ENCODE measurements around the gene SUV39H1.
A peak's percentile ranks its signal among the peaks of the same experiment; 100 is the strongest.

The SUV39H1 gene

GRCh38 chrX:48714573-48714972 is 18.0 kb downstream of the SUV39H1 start:
- no peak for DNase-seq (ENCODE audit: low read depth)

DNA sequence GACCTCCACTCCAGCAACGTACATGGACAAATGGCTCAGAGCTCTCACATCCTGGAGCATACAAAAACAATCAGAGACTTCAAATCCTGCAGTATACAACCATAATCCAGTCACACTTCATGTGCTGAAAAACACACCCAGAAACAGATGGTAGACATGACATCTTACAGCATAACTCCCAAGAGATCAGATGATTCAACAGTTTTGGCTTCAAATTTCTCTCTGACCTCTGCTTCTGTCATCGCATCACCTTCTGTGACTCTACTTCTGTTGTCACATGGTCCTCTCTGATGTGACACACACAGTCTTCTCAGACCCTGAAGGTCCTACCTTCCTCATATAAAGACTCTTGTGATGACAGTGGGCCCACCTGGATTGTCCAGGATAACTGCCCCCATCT is 18.5 kb downstream of the SUV39H1 start:
- DNase-seq (ENCODE audit: low read depth) = no peak

- no peak for DNase-seq (ENCODE audit: low read depth)
Measured at GRCh38 chrX:48715876-48716502, 19.5 kb downstream of the SUV39H1 start.

GRCh38 chrX:48719958-48720357 is 23.4 kb downstream of the SUV39H1 start:
- DNase-seq (ENCODE audit: low read depth) = no peak

DNA sequence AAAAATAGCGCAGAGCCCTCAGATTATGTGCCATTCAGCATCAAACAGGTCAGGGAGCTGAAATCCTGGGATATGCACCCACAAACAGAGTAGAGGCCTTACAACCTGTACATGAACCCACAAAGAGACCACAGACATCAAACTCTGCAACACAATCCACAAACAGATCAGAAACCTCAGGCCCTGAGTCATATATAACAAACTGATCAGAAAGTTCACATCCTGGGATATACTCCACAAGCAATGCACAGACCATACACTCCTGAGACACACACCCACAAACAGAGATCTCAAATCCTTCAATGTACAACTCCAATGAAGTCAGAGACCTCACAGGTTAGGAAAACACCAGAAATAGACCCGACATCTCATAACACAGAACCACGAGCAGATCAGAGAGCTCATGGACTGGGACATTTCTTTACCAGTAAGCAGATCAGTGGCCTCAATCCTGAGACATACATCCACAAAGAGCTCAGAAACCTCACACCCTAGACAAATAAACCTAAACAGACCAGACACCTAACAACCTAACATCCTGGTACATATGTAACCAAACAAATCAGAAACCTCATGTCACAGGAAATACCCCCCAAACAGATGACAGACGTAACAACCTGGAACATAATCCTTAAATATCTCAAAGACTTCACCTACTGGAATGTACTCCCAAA is 24.2 kb downstream of the SUV39H1 start:
- DNase-seq (ENCODE audit: low read depth) = no peak

DNA sequence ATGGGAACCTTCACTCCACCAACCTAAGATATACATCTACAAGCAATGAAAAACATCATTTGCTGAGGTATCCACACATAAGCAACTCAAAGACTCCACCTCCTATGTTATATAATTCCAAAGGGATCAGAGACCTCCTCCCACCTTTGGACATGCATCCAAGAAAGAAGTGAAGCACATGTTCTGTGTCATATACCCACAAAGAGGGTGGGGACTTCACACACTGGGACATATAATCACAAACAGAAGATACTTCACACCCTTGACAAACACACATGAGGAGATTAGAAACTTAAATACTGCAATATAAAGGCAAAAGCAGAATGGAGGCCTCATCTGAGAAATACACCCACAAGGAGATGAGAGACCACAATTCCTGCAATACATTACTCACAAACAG is 25.4 kb downstream of the SUV39H1 start:
- DNase-seq (ENCODE audit: low read depth) = no peak

DNA sequence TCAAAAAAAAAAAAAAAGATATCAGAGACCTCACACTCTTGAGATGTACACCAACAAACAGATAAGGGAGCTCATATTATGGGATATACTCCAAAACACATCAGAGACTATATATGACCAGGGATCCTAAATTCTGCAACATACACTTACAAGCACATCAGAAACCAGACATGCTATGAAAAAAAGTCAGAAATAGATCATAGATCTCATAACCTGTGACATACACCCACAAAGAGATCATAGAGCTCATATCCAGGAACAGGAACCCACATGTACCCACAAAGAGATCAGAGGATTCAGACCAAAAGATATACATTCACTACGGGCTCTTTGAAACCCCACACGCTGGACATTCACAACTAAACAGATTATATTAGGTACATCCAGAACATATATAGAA is 30.1 kb downstream of the SUV39H1 start:
- no peak for DNase-seq (ENCODE audit: low read depth)

GRCh38 chrX:48728653-48729052 is 32.1 kb downstream of the SUV39H1 start:
- DNase-seq (ENCODE audit: low read depth) = no peak

GRCh38 chrX:48736303-48736702 is 39.8 kb downstream of the SUV39H1 start:
- DNase-seq (ENCODE audit: low read depth) = no peak

DNA sequence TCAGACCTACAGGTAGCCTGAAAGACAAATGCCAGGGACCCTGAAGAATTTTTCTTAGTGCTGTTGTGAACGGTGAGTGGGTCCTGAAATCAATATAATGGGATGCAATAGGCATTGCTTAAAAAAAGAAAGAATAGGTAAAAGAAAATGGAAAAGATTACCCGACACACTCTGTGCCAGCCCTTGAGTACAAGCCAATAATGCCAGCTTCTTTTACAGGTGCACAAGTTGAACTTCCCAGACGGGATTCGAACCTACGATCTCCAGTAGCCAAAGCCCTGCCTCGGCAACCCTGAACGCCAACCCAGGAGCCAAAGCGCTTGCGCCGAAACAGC is 40.3 kb downstream of the SUV39H1 start:
- no peak for DNase-seq (ENCODE audit: low read depth)

- peak; percentile 96 for DNase-seq (ENCODE audit: low read depth)
Measured at GRCh38 chrX:48737213-48737938, 40.8 kb downstream of the SUV39H1 start.

DNA sequence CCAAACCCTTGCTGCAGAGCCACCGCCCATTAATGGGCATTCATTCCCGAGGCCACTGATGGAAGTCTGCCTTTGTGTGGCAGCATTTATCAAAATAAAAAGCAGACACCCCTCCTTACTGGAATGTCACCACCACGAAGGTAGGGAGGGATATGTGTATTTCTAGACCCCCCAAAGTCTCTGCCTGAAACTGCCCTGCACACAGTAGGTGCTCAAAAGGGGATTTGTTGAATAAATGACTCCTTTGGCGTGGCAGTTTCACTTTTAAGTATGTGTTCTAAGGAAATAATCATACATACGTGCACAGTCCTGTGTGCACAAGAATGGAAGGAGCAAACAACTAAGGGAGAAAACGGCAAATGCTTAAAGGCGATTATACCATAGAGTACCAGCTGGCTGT is 41.4 kb downstream of the SUV39H1 start:
- DNase-seq (ENCODE audit: low read depth) = no peak

- no peak for DNase-seq (ENCODE audit: low read depth)
Measured at GRCh38 chrX:48741834-48742233, 45.3 kb downstream of the SUV39H1 start.

DNA sequence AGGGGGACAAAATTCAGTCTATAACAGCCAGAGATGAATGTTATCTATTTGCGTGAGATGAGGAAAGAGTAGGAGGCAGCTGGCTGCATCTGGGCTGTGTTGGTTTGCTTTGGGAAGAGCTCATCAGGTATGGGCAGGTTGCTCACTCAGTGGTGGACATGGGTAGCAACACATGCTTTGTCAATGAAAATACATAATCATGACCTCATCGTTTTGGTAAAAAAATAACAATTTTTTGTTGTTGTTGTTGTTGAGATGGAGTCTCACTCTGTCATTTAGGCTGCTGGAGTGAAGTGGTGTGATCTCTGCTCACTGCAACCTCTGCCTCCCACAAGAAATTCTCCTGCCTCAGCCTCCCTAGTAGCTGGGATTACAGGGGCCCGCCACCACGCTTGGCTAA is 48.7 kb downstream of the SUV39H1 start:
- no peak for DNase-seq (ENCODE audit: low read depth)

DNA sequence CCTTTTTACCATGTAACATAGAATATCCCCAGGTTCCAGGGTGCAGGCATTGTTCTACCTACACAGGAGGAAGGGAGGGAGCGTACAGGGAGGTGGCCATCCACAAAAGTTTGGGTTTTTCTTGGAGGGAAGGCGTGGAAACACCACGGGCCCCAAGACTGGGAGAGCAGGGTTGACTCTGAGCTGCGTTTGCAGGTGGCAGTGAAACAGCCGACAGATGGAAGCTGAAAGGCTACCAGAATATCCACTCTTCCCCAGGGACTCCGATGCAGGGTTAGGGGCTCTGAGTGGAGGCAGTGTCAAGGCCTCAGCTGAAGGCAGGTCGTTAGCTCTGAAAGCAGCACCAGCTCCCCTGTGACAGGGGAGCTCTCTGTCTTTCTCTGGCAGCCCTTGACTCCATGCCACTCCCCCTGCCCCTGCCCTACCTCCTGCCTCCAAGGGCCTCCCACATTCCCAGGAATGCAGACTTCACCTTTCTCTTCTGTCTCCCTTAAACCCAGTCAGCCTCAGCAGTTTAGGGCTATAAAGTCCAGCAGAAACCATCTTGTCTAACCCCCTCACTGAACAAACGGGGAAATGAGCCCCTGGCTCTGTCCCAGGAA is 51.0 kb downstream of the SUV39H1 start:
- no peak for DNase-seq (ENCODE audit: low read depth)

- DNase-seq (ENCODE audit: low read depth) = no peak
Measured at GRCh38 chrX:48749182-48749581, 52.6 kb downstream of the SUV39H1 start.

GRCh38 chrX:48751343-48751742 is 54.8 kb downstream of the SUV39H1 start:
- DNase-seq (ENCODE audit: low read depth) = no peak

- no peak for DNase-seq (ENCODE audit: low read depth)
Measured at GRCh38 chrX:48752498-48752897, 56.0 kb downstream of the SUV39H1 start.

GRCh38 chrX:48753708-48754228 is 57.2 kb downstream of the SUV39H1 start:
- no peak for DNase-seq (ENCODE audit: low read depth)

GRCh38 chrX:48754238-48754637 is 57.7 kb downstream of the SUV39H1 start:
- no peak for DNase-seq (ENCODE audit: low read depth)

All from CMK (cell line).